HG03066 (cell line): ENCODE data around the gene OR14A16.

Experiments
- ATAC-seq: cut with Tn5 transposase; IDR thresholded peaks from one replicate; pipeline ENCODE4 v1.9.1; 2021; ENCODE audit warnings: low read depth; ENCODE audit not compliant: unreplicated experiment

The OR14A16 gene

DNA sequence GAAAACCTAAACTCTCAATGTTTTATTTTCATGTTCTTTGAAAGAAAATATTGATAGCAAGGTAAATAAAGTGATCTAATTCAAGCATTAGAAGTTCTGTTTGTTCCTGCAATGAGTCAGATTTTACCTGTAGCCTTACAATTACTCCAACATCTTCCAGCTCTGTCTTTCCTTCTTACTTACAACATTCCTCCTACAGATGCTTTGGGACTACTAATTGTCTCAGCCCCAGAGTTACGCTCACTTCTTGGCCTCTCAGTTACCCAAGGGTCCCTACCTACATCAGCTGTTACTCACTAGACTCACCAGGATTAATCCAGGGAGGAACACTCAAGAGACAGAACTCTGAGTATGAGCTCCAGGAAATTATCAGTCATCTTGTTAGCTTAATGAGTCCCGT is 26.4 kb downstream of the OR14A16 start:
- no peak for ATAC-seq

DNA sequence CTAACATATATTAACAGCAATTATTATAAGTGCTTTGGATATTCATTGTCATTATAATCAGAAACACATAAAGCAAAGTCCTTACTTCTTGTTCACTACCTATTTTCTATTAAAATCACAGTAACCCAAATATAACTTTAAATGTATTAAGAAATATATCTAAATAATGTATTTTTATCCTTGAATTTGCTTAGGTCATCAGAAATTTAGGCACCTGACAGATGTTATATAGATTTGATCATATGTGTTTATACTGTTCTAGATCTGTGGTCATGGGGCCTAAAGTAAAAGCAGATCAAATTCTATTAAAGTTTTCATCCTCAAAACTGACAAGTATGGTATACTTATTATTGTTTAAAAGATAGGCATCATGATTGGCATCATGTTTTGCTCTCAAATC is 54.3 kb downstream of the OR14A16 start:
- ATAC-seq = no peak
